Suprapubic skin (tissue), 4 donors: ENCODE data around the gene NDST4.

Experiments used
- POLR2A ChIP-seq, 2 donors: fragments of 450-650 bp; IDR thresholded peaks; one replicate each; pipeline ENCODE4 v1.6.1; 2017; ENCODE audit warnings: antibody characterized with exemption in 2 of 2, mild to moderate bottlenecking in 2 of 2, moderate library complexity in 2 of 2
- POLR2AphosphoS5 ChIP-seq, 3 donors: sonication (generic); formaldehyde crosslinking; IDR thresholded peaks; one replicate each; pipeline ENCODE4 v1.6.1; 2017; ENCODE audit warnings: antibody characterized with exemption in 3 of 3
- TF ChIP-seq, protein P1 (sequence below), 2 donors: fragments of 200-600 bp in 1 of 2; fragments of 450-650 bp in 1 of 2; sonication (generic) in 1 of 2; IDR thresholded peaks; one replicate each; pipeline ENCODE4 v1.5.1; 2016 to 2019; ENCODE audit warnings: antibody characterized with exemption in 2 of 2, mild to moderate bottlenecking in 1 of 2, moderate library complexity in 1 of 2

GRCh38 chr4:115152081-115152480 is 38.7 kb upstream of the NDST4 start:
- no peak for TF ChIP-seq POLR2A (IDR thresholded peaks at IDR 0.05)
- TF ChIP-seq, protein P1, sequence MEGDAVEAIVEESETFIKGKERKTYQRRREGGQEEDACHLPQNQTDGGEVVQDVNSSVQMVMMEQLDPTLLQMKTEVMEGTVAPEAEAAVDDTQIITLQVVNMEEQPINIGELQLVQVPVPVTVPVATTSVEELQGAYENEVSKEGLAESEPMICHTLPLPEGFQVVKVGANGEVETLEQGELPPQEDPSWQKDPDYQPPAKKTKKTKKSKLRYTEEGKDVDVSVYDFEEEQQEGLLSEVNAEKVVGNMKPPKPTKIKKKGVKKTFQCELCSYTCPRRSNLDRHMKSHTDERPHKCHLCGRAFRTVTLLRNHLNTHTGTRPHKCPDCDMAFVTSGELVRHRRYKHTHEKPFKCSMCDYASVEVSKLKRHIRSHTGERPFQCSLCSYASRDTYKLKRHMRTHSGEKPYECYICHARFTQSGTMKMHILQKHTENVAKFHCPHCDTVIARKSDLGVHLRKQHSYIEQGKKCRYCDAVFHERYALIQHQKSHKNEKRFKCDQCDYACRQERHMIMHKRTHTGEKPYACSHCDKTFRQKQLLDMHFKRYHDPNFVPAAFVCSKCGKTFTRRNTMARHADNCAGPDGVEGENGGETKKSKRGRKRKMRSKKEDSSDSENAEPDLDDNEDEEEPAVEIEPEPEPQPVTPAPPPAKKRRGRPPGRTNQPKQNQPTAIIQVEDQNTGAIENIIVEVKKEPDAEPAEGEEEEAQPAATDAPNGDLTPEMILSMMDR (IDR thresholded peaks at IDR 0.05), result no peak
- no peak for TF ChIP-seq POLR2AphosphoS5 (IDR thresholded peaks at IDR 0.05)
